Suprapubic skin (tissue), 3 donors: ENCODE measurements around the gene GRAMD1A.

Experiments used
- POLR2A ChIP-seq, 2 donors: fragments of 450-650 bp; IDR thresholded peaks; one replicate each; pipeline ENCODE4 v1.6.1; 2017; ENCODE audit warnings: antibody characterized with exemption in 2 of 2, mild to moderate bottlenecking in 2 of 2, moderate library complexity in 2 of 2
- TF ChIP-seq, protein P1 (sequence below), 2 donors: fragments of 200-600 bp in 1 of 2; fragments of 450-650 bp in 1 of 2; sonication (generic) in 1 of 2; IDR thresholded peaks; one replicate each; pipeline ENCODE4 v1.5.1; 2016 to 2019; ENCODE audit warnings: antibody characterized with exemption in 2 of 2, mild to moderate bottlenecking in 1 of 2, moderate library complexity in 1 of 2

- TF ChIP-seq, protein P1, sequence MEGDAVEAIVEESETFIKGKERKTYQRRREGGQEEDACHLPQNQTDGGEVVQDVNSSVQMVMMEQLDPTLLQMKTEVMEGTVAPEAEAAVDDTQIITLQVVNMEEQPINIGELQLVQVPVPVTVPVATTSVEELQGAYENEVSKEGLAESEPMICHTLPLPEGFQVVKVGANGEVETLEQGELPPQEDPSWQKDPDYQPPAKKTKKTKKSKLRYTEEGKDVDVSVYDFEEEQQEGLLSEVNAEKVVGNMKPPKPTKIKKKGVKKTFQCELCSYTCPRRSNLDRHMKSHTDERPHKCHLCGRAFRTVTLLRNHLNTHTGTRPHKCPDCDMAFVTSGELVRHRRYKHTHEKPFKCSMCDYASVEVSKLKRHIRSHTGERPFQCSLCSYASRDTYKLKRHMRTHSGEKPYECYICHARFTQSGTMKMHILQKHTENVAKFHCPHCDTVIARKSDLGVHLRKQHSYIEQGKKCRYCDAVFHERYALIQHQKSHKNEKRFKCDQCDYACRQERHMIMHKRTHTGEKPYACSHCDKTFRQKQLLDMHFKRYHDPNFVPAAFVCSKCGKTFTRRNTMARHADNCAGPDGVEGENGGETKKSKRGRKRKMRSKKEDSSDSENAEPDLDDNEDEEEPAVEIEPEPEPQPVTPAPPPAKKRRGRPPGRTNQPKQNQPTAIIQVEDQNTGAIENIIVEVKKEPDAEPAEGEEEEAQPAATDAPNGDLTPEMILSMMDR (IDR thresholded peaks at IDR 0.05): no peak
- no peak for TF ChIP-seq POLR2A (IDR thresholded peaks at IDR 0.05)
Observed at GRCh38 chr19:35042056-35042730, 42.1 kb downstream of the GRAMD1A start.
